Psoas muscle (tissue), 8 donors: ENCODE data around the gene C4orf36. TPM values are rescaled to one million over a fixed set of nuclear protein-coding genes. Genes with fewer than 3 reads are reported as not detected.

Source experiments
- ATAC-seq, 4 donors: fragments of 200-7000 bp; cut with Tn5 transposase; one replicate each; pipeline ENCODE4 v1.9.1; 2020; ENCODE audit warnings: moderate library complexity in 3 of 4, mild to moderate bottlenecking in 2 of 4
- DNase-seq, 2 donors: peaks; one replicate each; pipeline ENCODE4 v3.0.0-alpha.2; 2020
- H3K27ac ChIP-seq: fragments of 200-600 bp; one replicate; pipeline ENCODE4 v1.8.0; 2022
- H3K27me3 ChIP-seq, 3 donors: fragments of 200-600 bp in 1 of 3; one replicate each; pipeline versions ENCODE4 v1.6.1 to v1.8.0; 2013 to 2022; ENCODE audit warnings: low read length in 2 of 3, mild to moderate bottlenecking in 2 of 3, moderate library complexity in 1 of 3; ENCODE audit not compliant: insufficient read depth in 3 of 3
- H3K36me3 ChIP-seq, 2 donors: fragments of 200-600 bp in 1 of 2; one replicate each; pipeline versions ENCODE4 v1.6.1 to v1.8.0; 2013 to 2022; ENCODE audit warnings: low read depth in 1 of 2, mild to moderate bottlenecking in 1 of 2, moderate library complexity in 1 of 2; ENCODE audit not compliant: insufficient read depth in 1 of 2
- H3K4me1 ChIP-seq: fragments of 200-600 bp; one replicate; pipeline ENCODE4 v1.8.0; 2022
- H3K4me3 ChIP-seq: fragments of 200-600 bp; one replicate; pipeline ENCODE4 v1.8.0; 2022; ENCODE audit warnings: mild to moderate bottlenecking
- H3K9me3 ChIP-seq: fragments of 200-600 bp; one replicate; pipeline ENCODE4 v1.8.0; 2022
- CTCF ChIP-seq: fragments of 200-600 bp; IDR thresholded peaks from one replicate; pipeline ENCODE4 v1.8.0; 2022; ENCODE audit warnings: antibody characterized with exemption
- WGBS, 3 donors: extraction: QIAGEN DNeasy Blood & Tissue Kit; methylation state at CpG; one replicate each; pipeline versions ENCODE4 v1.1.6 to v1.1.7; 2013; 5-methylcytosine and 5-hydroxymethylcytosine counted together
- intact Hi-C, 2 donors: fragments of 100-400 bp; cut with DNase I; formaldehyde crosslinking; loops; one replicate each; pipeline versions ENCODE4 v1.11.0 to v1.14.2; 2022
- polyA plus RNA-seq, 3 donors: library from polyadenylated mRNA; stranded (reverse); fragments of 200-250 nt; gene quantifications; one replicate each; pipeline ENCODE4 v1.2.3, GENCODE V29; 2013
- total RNA-seq, 4 donors: library from RNA; stranded (reverse); fragmentation: NEBNext Ultra II Directional in 2 of 4; extraction: Animal tissue kit (Norgen Biotek cat#: 25700) in 2 of 4; gene quantifications; one replicate each; pipeline versions ENCODE4 v1.2.1 to v1.2.4, GENCODE V29; 2021 to 2023
- donor health status: healthy with polysubstance abuse.
- donor health status: DM: no; HTN: no; CAD: no; lungs with moderate emphysema.
- donor health status: Bipolar disorder and iron deficiency.
- donor health status: healthy.
- donor health status: DM: yes; HTN: yes; CAD: no.
- donor health status: DM: no; HTN: no; CAD: no.
- donor health status: DM: no; HTN: no; CAD: no.
- donor health status: DM: yes; HTN: yes; CAD: no.

Gene C4orf36
- total and polyA plus RNA-seq, 7 donors, result 0.45 to 1.5 (median 0.70) TPM; not detected in 4

GRCh38 chr4:86916392-86916791 is 24.2 kb upstream of the C4orf36 start:
- Histone ChIP-seq H3K27me3 (no peaks in the 10 kb centered on the region), H3K27ac (no peak overlapping the region), H3K36me3 (peaks cover 0 to 9% of the 10 kb centered on the region in 2 donors), H3K4me3 (no peak overlapping the region), H3K9me3 (no peaks in the 10 kb centered on the region), H3K4me1 (peaks cover 7% of the 10 kb centered on the region)
- ATAC-seq, result no peak
- intact Hi-C loops, result no loop called here
- no peak for TF ChIP-seq CTCF
- 0 to 97% (median 43%) methylated on average over 1 of the region's 1 CpG for WGBS, 3 donors
- no peak for DNase-seq

- ATAC-seq (no peak), DNase-seq (no peak)
- Histone ChIP-seq H3K4me1 (peaks cover 8% of the 10 kb centered on the region), H3K9me3 (no peaks in the 10 kb centered on the region), H3K27me3 (no peaks in the 10 kb centered on the region), H3K27ac (no peak overlapping the region), H3K36me3 (peaks cover 0 to 4% of the 10 kb centered on the region in 2 donors), H3K4me3 (no peak overlapping the region)
- WGBS, 3 donors, result 85 to 90% (median 89%) methylated on average over 7 of the region's 7 CpGs
- TF ChIP-seq CTCF, result no peak
- intact Hi-C loops, result no loop called here
Measured at GRCh38 chr4:86910820-86911684, 18.8 kb upstream of the C4orf36 start.

- Histone ChIP-seq H3K4me3 (no peak overlapping the region), H3K9me3 (no peaks in the 10 kb centered on the region), H3K4me1 (peaks cover 8% of the 10 kb centered on the region), H3K36me3 (no peaks in the 10 kb centered on the region), H3K27ac (no peak overlapping the region), H3K27me3 (no peaks in the 10 kb centered on the region)
- DNase-seq (no peak), ATAC-seq (no peak)
- TF ChIP-seq CTCF, result no peak
- intact Hi-C loops, result no loop called here
- 84 to 88% (median 87%) methylated on average over 5 of the region's 5 CpGs for WGBS, 3 donors
Measured at GRCh38 chr4:86910369-86910768, 18.1 kb upstream of the C4orf36 start.

GRCh38 chr4:86909546-86910295 is 17.5 kb upstream of the C4orf36 start:
- Histone ChIP-seq H3K36me3 (no peaks in the 10 kb centered on the region), H3K27me3 (no peaks in the 10 kb centered on the region), H3K27ac (no peak overlapping the region), H3K4me3 (no peak overlapping the region), H3K9me3 (no peaks in the 10 kb centered on the region), H3K4me1 (peaks cover 8% of the 10 kb centered on the region)
- TF ChIP-seq CTCF, result no peak
- intact Hi-C loops, result no loop called here
- ATAC-seq, result no peak
- DNase-seq, result no peak
- WGBS, 3 donors, result 85 to 93% (median 91%) methylated on average over 8 of the region's 8 CpGs
